Measurements from ENCODE around the gene CP. TPM values are rescaled to one million over a fixed set of nuclear protein-coding genes. Genes with fewer than 3 reads are reported as not detected.

CP gene
- total RNA-seq, 1 donor from 2014 or later = 4.5 TPM

Other genes with a start within 250 kb of the CP start
- 24.4 TPM for gene GYG1, start 230.3 kb downstream of the CP start, total RNA-seq
- 8.2 TPM for gene HLTF, start 135.3 kb downstream of the CP start, total RNA-seq
- 6.1 TPM for gene HPS3, start 92.2 kb downstream of the CP start, total RNA-seq
- gene TM4SF18, start 111.8 kb upstream of the CP start, total RNA-seq = 0.76 TPM
- 125 TPM for gene TM4SF1, start 155.8 kb upstream of the CP start, total RNA-seq

Measured in esophagus mucosa (tissue), 1 donor.